Hepatocyte (in vitro differentiated cells): ENCODE results near the gene IL4R. TPM values are rescaled to one million over a fixed set of nuclear protein-coding genes. Genes with fewer than 3 reads are reported as not detected.

ENCODE experiments used
- DNase-seq: peaks from one replicate; pipeline ENCODE4 v3.0.0-alpha.2; 2016; ENCODE audit warnings: low spot score
- H2AFZ ChIP-seq: fragments of 200-600 bp; sonication (generic); 2 replicates; pipeline ENCODE4 v1.6.0; 2016; ENCODE audit warnings: antibody characterized with exemption, mild to moderate bottlenecking
- H3K27ac ChIP-seq: fragments of 200-600 bp; sonication (generic); 2 replicates; pipeline ENCODE4 v1.5.1; 2016; ENCODE audit warnings: mild to moderate bottlenecking
- H3K27me3 ChIP-seq: fragments of 200-600 bp; sonication (generic); 2 replicates; pipeline ENCODE4 v1.6.1; 2016
- H3K36me3 ChIP-seq: fragments of 200-600 bp; sonication (generic); replicated peaks from 2 replicates; pipeline ENCODE4 v1.5.1; 2016; ENCODE audit warnings: low read depth; ENCODE audit not compliant: insufficient read depth
- H3K4me1 ChIP-seq: fragments of 200-600 bp; sonication (generic); 2 replicates; pipeline ENCODE4 v1.5.1; 2016; ENCODE audit warnings: mild to moderate bottlenecking, moderate library complexity; ENCODE audit not compliant: insufficient read depth
- H3K4me2 ChIP-seq: fragments of 200-600 bp; sonication (generic); 2 replicates; pipeline ENCODE4 v1.6.0; 2016
- H3K4me3 ChIP-seq: fragments of 200-600 bp; sonication (generic); 2 replicates; pipeline ENCODE4 v1.5.1; 2016; ENCODE audit warnings: mild to moderate bottlenecking
- H3K79me2 ChIP-seq: fragments of 200-600 bp; sonication (generic); 2 replicates; pipeline ENCODE4 v1.6.0; 2017; ENCODE audit warnings: mild to moderate bottlenecking
- H3K9me2 ChIP-seq: fragments of 200-600 bp; sonication (generic); replicated peaks from 2 replicates; pipeline ENCODE4 v1.6.0; 2017; ENCODE audit warnings: mild to moderate bottlenecking; ENCODE audit not compliant: insufficient read depth
- H3K9me3 ChIP-seq: fragments of 200-600 bp; sonication (generic); 2 replicates; pipeline ENCODE4 v1.5.1; 2016; ENCODE audit warnings: low read depth, mild to moderate bottlenecking
- H4K20me1 ChIP-seq: fragments of 200-600 bp; sonication (generic); 2 replicates; pipeline ENCODE4 v1.6.0; 2016; ENCODE audit warnings: mild to moderate bottlenecking; ENCODE audit not compliant: insufficient read depth, poor library complexity, severe bottlenecking
- EZH2 ChIP-seq: fragments of 200-600 bp; sonication (generic); IDR thresholded peaks from 2 replicates; pipeline ENCODE4 v1.6.1; 2016; ENCODE audit warnings: antibody characterized with exemption, mild to moderate bottlenecking, borderline replicate concordance
- EZH2phosphoT487 ChIP-seq: fragments of 200-600 bp; sonication (generic); IDR thresholded peaks from one replicate; pipeline ENCODE4 v1.6.1; 2018; ENCODE audit warnings: antibody characterized with exemption, mild to moderate bottlenecking, low read depth, moderate library complexity; ENCODE audit not compliant: unreplicated experiment, severe bottlenecking
- WGBS: methylation state at CpG from one replicate; pipeline ENCODE4 v1.1.6; 2016; ENCODE audit warnings: low lambda C conversion rate; ENCODE audit errors: missing lambda C conversion rate; 5-methylcytosine and 5-hydroxymethylcytosine counted together
- polyA plus RNA-seq: library from polyadenylated mRNA; unstranded; fragments of >200 nt; fragmentation: Nextera tagmentation; extraction: Ambion mirVana; gene quantifications from 2 replicates; pipeline ENCODE4 v1.2.1, GENCODE V29; 2016
- total RNA-seq: library from RNA; depleted of rRNA; stranded (reverse); fragments of >200 nt; gene quantifications from 2 replicates; pipeline ENCODE4 v1.2.3, GENCODE V29; 2014
- TF ChIP-seq, protein P1 (sequence below): fragments of 200-600 bp; sonication (generic); IDR thresholded peaks from 2 replicates; pipeline ENCODE4 v1.5.1; 2016; ENCODE audit warnings: antibody characterized with exemption, mild to moderate bottlenecking; ENCODE audit not compliant: poor library complexity

The IL4R gene
- total and polyA plus RNA-seq, 2 experiments from 2014 or later: 22.3 to 23.6 TPM

DNA sequence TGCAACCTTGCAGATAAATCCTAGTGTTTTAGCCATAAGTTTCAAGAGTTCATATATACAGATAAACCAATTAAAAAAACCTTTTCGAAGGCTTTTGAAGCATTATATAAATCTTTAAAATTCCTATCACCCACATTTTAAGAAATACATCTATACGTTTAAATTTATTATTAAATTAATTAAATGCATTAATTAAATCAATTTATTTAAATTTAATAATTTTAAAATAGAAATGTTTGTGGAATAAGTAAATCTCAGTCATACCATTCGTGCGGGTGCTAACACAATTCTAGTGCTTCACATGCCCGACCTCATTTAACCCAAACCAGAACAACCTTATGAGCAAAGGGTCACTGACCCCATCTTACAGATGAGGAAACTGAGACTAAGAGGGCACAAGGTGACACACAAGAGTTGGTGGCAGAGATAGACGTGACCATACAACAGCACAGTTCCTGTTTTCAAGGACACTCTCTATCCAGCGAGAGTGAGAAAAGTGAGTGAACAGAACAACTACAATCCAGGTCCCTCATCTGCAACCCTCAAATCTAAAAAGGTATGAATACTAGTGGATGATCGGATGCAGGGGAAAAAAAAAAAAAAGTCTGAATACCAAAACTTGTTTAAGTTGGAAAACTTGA, 46.6 kb upstream of the IL4R start:
- WGBS: 89% methylated on average over 8 of the region's 8 CpGs
- no peak for DNase-seq
- Histone ChIP-seq H3K4me3 (no peak overlapping the region), H3K9me3 (no peaks in the 10 kb centered on the region), H3K79me2 (peaks cover 7% of the 10 kb centered on the region), H4K20me1 (no peaks in the 10 kb centered on the region), H2AFZ (no peak overlapping the region), H3K27ac (no peak overlapping the region), H3K9me2 (no peaks in the 10 kb centered on the region), H3K27me3 (no peaks in the 10 kb centered on the region), H3K36me3 (no peaks in the 10 kb centered on the region), H3K4me2 (no peak overlapping the region), H3K4me1 (peaks cover 10% of the 10 kb centered on the region)
- TF ChIP-seq EZH2phosphoT487: no peak
- TF ChIP-seq, protein P1, sequence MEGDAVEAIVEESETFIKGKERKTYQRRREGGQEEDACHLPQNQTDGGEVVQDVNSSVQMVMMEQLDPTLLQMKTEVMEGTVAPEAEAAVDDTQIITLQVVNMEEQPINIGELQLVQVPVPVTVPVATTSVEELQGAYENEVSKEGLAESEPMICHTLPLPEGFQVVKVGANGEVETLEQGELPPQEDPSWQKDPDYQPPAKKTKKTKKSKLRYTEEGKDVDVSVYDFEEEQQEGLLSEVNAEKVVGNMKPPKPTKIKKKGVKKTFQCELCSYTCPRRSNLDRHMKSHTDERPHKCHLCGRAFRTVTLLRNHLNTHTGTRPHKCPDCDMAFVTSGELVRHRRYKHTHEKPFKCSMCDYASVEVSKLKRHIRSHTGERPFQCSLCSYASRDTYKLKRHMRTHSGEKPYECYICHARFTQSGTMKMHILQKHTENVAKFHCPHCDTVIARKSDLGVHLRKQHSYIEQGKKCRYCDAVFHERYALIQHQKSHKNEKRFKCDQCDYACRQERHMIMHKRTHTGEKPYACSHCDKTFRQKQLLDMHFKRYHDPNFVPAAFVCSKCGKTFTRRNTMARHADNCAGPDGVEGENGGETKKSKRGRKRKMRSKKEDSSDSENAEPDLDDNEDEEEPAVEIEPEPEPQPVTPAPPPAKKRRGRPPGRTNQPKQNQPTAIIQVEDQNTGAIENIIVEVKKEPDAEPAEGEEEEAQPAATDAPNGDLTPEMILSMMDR: no peak
- TF ChIP-seq EZH2: no peak

DNA sequence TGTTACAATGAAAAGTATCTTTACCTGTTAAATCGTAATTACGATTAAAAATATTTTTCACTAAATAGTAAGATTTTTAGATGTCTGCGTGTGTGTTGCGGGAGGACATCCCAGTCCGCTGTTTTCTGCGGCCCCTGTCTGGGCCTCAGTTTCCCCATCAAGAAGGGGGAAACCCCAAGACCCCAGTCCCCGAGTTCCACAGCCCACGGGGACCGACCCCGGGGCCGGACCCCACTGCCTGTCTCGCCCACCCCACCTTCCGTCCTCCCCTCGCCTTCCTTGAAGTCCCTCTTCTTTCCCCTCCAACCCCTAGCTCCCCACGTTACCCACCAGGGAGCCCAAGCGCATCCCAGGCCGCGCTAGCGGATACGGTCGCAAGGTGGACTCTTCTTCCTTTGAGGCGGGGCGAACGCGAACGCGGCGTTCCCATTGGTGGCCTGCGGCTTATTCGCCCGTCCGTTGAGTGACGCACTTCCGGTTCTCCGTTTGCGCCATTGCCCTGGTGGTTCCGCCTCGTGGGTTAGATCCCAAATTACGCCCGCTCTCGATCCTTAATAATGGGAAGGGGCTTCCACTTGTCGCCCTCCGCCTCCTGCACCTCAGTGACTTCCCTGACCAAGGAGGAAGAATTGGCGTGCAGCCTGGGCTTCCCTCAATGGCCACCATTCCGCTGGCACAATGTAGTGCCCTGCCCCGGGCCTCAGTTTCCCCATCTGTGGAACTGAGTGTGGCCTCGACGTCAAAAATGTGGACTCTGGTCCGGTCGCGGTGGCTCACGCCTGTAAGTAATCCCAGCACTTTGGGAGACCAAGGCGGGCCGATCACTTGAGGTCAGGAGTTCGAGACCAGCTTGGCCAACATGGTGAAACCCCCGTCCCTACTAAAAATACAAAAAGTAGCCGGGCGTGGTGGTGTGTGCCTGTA, 45.1 kb upstream of the IL4R start, which contains the start of gene NSMCE1:
NSMCE1 (minus strand) TSS at position 397 of the 924 bp plus-strand sequence. CDS start 11,202 bp downstream, outside the sequence.
- Histone ChIP-seq H3K27me3 (no peaks in the 10 kb centered on the region), H3K4me1 (peaks cover 16% of the 10 kb centered on the region), H3K36me3 (no peaks in the 10 kb centered on the region), H3K27ac (peak within 1 kb of the TSS; percentile 87), H2AFZ (peak within 1 kb of the TSS; percentile 96), H4K20me1 (no peaks in the 10 kb centered on the region), H3K9me2 (no peaks in the 10 kb centered on the region), H3K4me3 (peak within 1 kb of the TSS; percentile 85), H3K4me2 (peak within 1 kb of the TSS; percentile 87), H3K9me3 (no peaks in the 10 kb centered on the region), H3K79me2 (peaks cover 7% of the 10 kb centered on the region)
- TF ChIP-seq EZH2 (no peak), EZH2phosphoT487 (no peak)
- TF ChIP-seq, protein P1: no peak
- WGBS: 26% methylated on average over 51 of the region's 58 CpGs
- peak; percentile 96 for DNase-seq

DNA sequence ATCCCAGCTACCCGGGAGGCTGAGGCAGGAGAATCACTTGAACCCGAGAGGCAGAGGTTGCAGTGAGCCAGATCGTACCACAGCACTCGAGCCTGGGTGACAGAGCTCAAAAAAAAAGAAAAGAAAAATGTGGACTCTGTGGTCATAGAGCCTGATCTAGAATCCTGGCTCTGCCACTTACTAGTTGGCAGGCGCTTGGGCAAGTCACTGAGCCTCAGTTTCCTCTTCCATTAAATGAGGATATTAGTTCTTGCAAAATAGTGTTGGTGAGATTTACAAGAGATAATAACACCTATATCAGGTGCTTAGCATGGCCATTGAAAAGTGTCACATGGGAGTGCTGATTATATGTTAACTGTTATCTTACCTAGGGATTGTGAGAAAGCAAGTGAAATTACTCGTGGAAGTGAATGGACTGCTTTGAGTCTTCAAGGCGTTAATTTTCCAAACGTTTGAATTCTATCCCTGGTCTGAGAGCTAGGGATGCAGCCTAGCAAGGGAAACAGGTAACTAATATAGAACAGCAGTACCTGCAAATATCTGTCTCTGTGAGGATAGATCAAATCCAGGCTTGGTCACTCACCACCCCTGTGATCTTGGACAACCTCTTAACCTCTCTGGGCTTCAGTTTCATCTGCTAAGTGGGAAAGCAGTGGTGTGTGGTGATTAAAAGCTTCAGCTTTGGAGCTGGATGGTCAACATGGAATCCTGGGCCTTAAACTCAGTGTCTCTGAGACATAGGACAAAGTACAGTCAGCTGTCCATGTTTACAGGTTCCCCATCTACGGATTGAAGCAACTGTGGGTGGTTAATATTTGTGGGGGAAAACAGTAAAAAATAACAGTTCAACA, 44.2 kb upstream of the IL4R start:
- no peaks in the 10 kb centered on the region for H3K9me3 ChIP-seq
- peak overlapping the region; percentile 87 for H3K4me2 ChIP-seq
- TF ChIP-seq EZH2phosphoT487: no peak
- no peak overlapping the region for H3K4me3 ChIP-seq
- peaks cover 16% of the 10 kb centered on the region for H3K4me1 ChIP-seq
- peak overlapping the region; percentile 96 for H2AFZ ChIP-seq
- no peaks in the 10 kb centered on the region for H3K36me3 ChIP-seq
- DNase-seq: no peak
- peak overlapping the region; percentile 87 for H3K27ac ChIP-seq
- H4K20me1 ChIP-seq: no peaks in the 10 kb centered on the region
- no peaks in the 10 kb centered on the region for H3K27me3 ChIP-seq
- no peaks in the 10 kb centered on the region for H3K9me2 ChIP-seq
- 79% methylated on average over 9 of the region's 9 CpGs for WGBS
- peaks cover 7% of the 10 kb centered on the region for H3K79me2 ChIP-seq
